Effector memory CD4-positive, alpha-beta T cell (primary cell): ENCODE results near the gene PAQR6.

ENCODE experiments used
- DNase-seq, 3 donors: peaks; one replicate each; pipeline ENCODE4 v3.0.0-alpha.2; 2020
- H3K27ac ChIP-seq: 2 replicates; pipeline ENCODE4 v1.7.0; 2013; ENCODE audit warnings: mild to moderate bottlenecking, low read length, moderate library complexity; ENCODE audit not compliant: insufficient read depth, poor library complexity, severe bottlenecking
- H3K27me3 ChIP-seq: replicated peaks from 2 replicates; pipeline ENCODE4 v1.7.0; 2013; ENCODE audit warnings: mild to moderate bottlenecking, low read length; ENCODE audit not compliant: insufficient read depth, control insufficient read depth, poor library complexity, severe bottlenecking
- H3K36me3 ChIP-seq: 2 replicates; pipeline ENCODE4 v1.7.0; 2013; ENCODE audit warnings: mild to moderate bottlenecking, low read length, moderate library complexity; ENCODE audit not compliant: control insufficient read depth, insufficient read depth
- H3K4me1 ChIP-seq: 2 replicates; pipeline ENCODE4 v1.7.0; 2013; ENCODE audit warnings: low read length, mild to moderate bottlenecking; ENCODE audit not compliant: control insufficient read depth, insufficient read depth, poor library complexity, severe bottlenecking
- H3K4me3 ChIP-seq: 2 replicates; pipeline ENCODE4 v1.7.0; 2013; ENCODE audit warnings: low read length, low read depth, mild to moderate bottlenecking; ENCODE audit not compliant: insufficient read depth, poor library complexity, severe bottlenecking
- H3K9me3 ChIP-seq: 2 replicates; pipeline ENCODE4 v1.7.0; 2013; ENCODE audit warnings: mild to moderate bottlenecking, low read length, moderate library complexity; ENCODE audit not compliant: control insufficient read depth

PAQR6 gene

GRCh38 chr1:156200044-156200443 is 47.8 kb downstream of the PAQR6 start:
- peaks cover 19% of the 10 kb centered on the region for H3K4me1 ChIP-seq
- no peak for DNase-seq
- H3K27ac ChIP-seq: no peak overlapping the region
- H3K36me3 ChIP-seq: peaks cover 29% of the 10 kb centered on the region
- no peaks in the 10 kb centered on the region for H3K9me3 ChIP-seq
- no peaks in the 10 kb centered on the region for H3K27me3 ChIP-seq
- no peak overlapping the region for H3K4me3 ChIP-seq

GRCh38 chr1:156198831-156199349 is 49.0 kb downstream of the PAQR6 start:
- peaks cover 29% of the 10 kb centered on the region for H3K4me1 ChIP-seq
- peaks cover 27% of the 10 kb centered on the region for H3K36me3 ChIP-seq
- H3K4me3 ChIP-seq: no peak overlapping the region

GRCh38 chr1:156196445-156196844 is 51.4 kb downstream of the PAQR6 start:
- no peaks in the 10 kb centered on the region for H3K27me3 ChIP-seq
- peaks cover 34% of the 10 kb centered on the region for H3K4me1 ChIP-seq
- peaks cover 15% of the 10 kb centered on the region for H3K36me3 ChIP-seq
- no peak for DNase-seq
- no peak overlapping the region for H3K4me3 ChIP-seq
- no peaks in the 10 kb centered on the region for H3K9me3 ChIP-seq
- H3K27ac ChIP-seq: no peak overlapping the region

More at GRCh38 chr1:156198831-156199349, 49.0 kb downstream of the PAQR6 start:
- Histone ChIP-seq H3K27ac (no peak overlapping the region), H3K9me3 (no peaks in the 10 kb centered on the region), H3K27me3 (no peaks in the 10 kb centered on the region)
- no peak for DNase-seq

GRCh38 chr1:156195853-156196252 is 52.0 kb downstream of the PAQR6 start:
- H3K27ac ChIP-seq: no peak overlapping the region
- no peaks in the 10 kb centered on the region for H3K9me3 ChIP-seq
- peaks cover 34% of the 10 kb centered on the region for H3K4me1 ChIP-seq

GRCh38 chr1:156194300-156194652 is 53.6 kb downstream of the PAQR6 start:
- Histone ChIP-seq H3K27ac (peak overlapping the region; percentile 82), H3K4me1 (peaks cover 26% of the 10 kb centered on the region), H3K27me3 (no peaks in the 10 kb centered on the region), H3K36me3 (peaks cover 1% of the 10 kb centered on the region), H3K4me3 (peak overlapping the region; percentile 94), H3K9me3 (no peaks in the 10 kb centered on the region)
- no peak for DNase-seq

More at GRCh38 chr1:156195853-156196252, 52.0 kb downstream of the PAQR6 start:
- Histone ChIP-seq H3K4me3 (no peak overlapping the region), H3K36me3 (peaks cover 15% of the 10 kb centered on the region), H3K27me3 (no peaks in the 10 kb centered on the region)
- DNase-seq: no peak

- peaks cover 21% of the 10 kb centered on the region for H3K4me1 ChIP-seq
- H3K27me3 ChIP-seq: no peaks in the 10 kb centered on the region
- peak; percentile 95 to 98 (median 96) for DNase-seq
- no peaks in the 10 kb centered on the region for H3K9me3 ChIP-seq
- peak within 1 kb of the TSS; percentile 82 for H3K27ac ChIP-seq
- H3K4me3 ChIP-seq: peak within 1 kb of the TSS; percentile 94
- H3K36me3 ChIP-seq: no peaks in the 10 kb centered on the region
Measured at GRCh38 chr1:156193488-156194299, 54.2 kb downstream of the PAQR6 start, which contains the start of gene SLC25A44. Gene SLC25A44, plus strand, starts transcription at chr1:156194104. Its CDS starts 5,744 bp downstream, at chr1:156199848.
